ENCODE data around the gene HSD11B1. TPM values are rescaled to one million over a fixed set of nuclear protein-coding genes. Genes with fewer than 3 reads are reported as not detected.

The HSD11B1 gene
- total and polyA plus RNA-seq, 4 donors, result 0.09 to 488 (median 304) TPM

DNA sequence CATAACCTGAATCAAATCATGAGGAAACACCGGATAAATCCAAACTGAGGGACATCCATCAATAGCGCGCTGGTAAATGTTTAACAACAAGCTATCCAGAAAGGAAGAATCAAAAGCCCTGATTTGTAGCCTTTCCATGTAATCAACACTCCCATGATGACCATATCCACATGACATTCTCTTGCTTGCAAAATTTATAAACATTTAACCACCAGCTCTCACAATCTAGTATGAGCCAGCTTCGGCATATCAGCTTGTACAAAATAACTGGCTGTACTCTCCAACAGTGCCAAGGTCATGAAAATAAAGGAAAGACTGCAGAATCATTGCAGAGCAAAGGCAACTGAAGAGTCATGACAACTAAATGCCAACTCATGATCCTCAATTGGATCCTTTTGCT lies 15.7 kb downstream of the HSD11B1 start:
- Histone ChIP-seq H3K4me1 (ENCODE audit: control insufficient read depth in 4 of 4, insufficient read depth in 4 of 4, low read length in 3 of 4) (peaks cover 9 to 52% (median 20%) of the 10 kb centered on the region in 4 donors), H3K27me3 (ENCODE audit: control insufficient read depth in 4 of 4, insufficient read depth in 4 of 4, low read length in 3 of 4) (no peaks in the 10 kb centered on the region), H3K36me3 (ENCODE audit: control insufficient read depth in 4 of 4, insufficient read depth in 3 of 4, low read depth in 1 of 4, low read length in 3 of 4) (peaks cover 0 to 2% (median 0%) of the 10 kb centered on the region in 4 donors), H3K27ac (ENCODE audit: low read depth in 1 of 2, low read length in 2 of 2) (peak overlapping the region; percentile 93 to 98), H3K4me3 (ENCODE audit: low read depth in 1 of 3, low read length in 3 of 3) (no peak overlapping the region), H3K9me3 (ENCODE audit: control insufficient read depth in 4 of 4, low read length in 3 of 4) (no peaks in the 10 kb centered on the region), H3K9ac (ENCODE audit: low read depth in 1 of 2, low read length in 2 of 2) (peak overlapping the region in 1 of 2 donors; percentile 83)
- WGBS, result 27% methylated on average over 4 of the region's 4 CpGs
- TF ChIP-seq SP1 (IDR thresholded peaks at IDR 0.05), result peak; percentile 98
- TF ChIP-seq FOXA1 (IDR thresholded peaks at IDR 0.05), result peak; percentile 81
- peak; percentile 64 for TF ChIP-seq HNF4G (IDR thresholded peaks at IDR 0.05)
- peak; percentile 83 to 91 for TF ChIP-seq HNF4A (conservative IDR thresholded peaks at IDR 0.05)
- peak; percentile 54 to 61 for TF ChIP-seq RAD21 (IDR thresholded peaks at IDR 0.05)
- TF ChIP-seq, protein P1, sequence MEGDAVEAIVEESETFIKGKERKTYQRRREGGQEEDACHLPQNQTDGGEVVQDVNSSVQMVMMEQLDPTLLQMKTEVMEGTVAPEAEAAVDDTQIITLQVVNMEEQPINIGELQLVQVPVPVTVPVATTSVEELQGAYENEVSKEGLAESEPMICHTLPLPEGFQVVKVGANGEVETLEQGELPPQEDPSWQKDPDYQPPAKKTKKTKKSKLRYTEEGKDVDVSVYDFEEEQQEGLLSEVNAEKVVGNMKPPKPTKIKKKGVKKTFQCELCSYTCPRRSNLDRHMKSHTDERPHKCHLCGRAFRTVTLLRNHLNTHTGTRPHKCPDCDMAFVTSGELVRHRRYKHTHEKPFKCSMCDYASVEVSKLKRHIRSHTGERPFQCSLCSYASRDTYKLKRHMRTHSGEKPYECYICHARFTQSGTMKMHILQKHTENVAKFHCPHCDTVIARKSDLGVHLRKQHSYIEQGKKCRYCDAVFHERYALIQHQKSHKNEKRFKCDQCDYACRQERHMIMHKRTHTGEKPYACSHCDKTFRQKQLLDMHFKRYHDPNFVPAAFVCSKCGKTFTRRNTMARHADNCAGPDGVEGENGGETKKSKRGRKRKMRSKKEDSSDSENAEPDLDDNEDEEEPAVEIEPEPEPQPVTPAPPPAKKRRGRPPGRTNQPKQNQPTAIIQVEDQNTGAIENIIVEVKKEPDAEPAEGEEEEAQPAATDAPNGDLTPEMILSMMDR (IDR thresholded peaks at IDR 0.05; ENCODE audit: low read depth, low read length, missing input control), result no peak
- TF ChIP-seq GABPA (IDR thresholded peaks at IDR 0.05 in 1 of 2, conservative IDR thresholded peaks at IDR 0.05 in 1 of 2), result peak in 1 of 2 donors; percentile 62
- TF ChIP-seq, protein P2, sequence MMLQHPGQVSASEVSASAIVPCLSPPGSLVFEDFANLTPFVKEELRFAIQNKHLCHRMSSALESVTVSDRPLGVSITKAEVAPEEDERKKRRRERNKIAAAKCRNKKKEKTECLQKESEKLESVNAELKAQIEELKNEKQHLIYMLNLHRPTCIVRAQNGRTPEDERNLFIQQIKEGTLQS (IDR thresholded peaks at IDR 0.05), result peak; percentile 80
- TF ChIP-seq RXRA (IDR thresholded peaks at IDR 0.05), result peak; percentile 89 to 97
- TF ChIP-seq FOXA2 (IDR thresholded peaks at IDR 0.05), result peak; percentile 85
- TF ChIP-seq TAF1 (conservative IDR thresholded peaks at IDR 0.05), result peak; percentile 58
- TF ChIP-seq, protein P3, sequence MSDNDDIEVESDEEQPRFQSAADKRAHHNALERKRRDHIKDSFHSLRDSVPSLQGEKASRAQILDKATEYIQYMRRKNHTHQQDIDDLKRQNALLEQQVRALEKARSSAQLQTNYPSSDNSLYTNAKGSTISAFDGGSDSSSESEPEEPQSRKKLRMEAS (IDR thresholded peaks at IDR 0.05), result peak; percentile 93
- peak; percentile 72 for TF ChIP-seq NR2F2 (IDR thresholded peaks at IDR 0.05)
- peak; percentile 72 to 91 for TF ChIP-seq JUND (IDR thresholded peaks at IDR 0.05)
- TF ChIP-seq YY1 (IDR thresholded peaks at IDR 0.05), result peak; percentile 91
- TF ChIP-seq, protein P4, sequence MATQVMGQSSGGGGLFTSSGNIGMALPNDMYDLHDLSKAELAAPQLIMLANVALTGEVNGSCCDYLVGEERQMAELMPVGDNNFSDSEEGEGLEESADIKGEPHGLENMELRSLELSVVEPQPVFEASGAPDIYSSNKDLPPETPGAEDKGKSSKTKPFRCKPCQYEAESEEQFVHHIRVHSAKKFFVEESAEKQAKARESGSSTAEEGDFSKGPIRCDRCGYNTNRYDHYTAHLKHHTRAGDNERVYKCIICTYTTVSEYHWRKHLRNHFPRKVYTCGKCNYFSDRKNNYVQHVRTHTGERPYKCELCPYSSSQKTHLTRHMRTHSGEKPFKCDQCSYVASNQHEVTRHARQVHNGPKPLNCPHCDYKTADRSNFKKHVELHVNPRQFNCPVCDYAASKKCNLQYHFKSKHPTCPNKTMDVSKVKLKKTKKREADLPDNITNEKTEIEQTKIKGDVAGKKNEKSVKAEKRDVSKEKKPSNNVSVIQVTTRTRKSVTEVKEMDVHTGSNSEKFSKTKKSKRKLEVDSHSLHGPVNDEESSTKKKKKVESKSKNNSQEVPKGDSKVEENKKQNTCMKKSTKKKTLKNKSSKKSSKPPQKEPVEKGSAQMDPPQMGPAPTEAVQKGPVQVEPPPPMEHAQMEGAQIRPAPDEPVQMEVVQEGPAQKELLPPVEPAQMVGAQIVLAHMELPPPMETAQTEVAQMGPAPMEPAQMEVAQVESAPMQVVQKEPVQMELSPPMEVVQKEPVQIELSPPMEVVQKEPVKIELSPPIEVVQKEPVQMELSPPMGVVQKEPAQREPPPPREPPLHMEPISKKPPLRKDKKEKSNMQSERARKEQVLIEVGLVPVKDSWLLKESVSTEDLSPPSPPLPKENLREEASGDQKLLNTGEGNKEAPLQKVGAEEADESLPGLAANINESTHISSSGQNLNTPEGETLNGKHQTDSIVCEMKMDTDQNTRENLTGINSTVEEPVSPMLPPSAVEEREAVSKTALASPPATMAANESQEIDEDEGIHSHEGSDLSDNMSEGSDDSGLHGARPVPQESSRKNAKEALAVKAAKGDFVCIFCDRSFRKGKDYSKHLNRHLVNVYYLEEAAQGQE (IDR thresholded peaks at IDR 0.05), result peak; percentile 80
- TF ChIP-seq, protein P5, sequence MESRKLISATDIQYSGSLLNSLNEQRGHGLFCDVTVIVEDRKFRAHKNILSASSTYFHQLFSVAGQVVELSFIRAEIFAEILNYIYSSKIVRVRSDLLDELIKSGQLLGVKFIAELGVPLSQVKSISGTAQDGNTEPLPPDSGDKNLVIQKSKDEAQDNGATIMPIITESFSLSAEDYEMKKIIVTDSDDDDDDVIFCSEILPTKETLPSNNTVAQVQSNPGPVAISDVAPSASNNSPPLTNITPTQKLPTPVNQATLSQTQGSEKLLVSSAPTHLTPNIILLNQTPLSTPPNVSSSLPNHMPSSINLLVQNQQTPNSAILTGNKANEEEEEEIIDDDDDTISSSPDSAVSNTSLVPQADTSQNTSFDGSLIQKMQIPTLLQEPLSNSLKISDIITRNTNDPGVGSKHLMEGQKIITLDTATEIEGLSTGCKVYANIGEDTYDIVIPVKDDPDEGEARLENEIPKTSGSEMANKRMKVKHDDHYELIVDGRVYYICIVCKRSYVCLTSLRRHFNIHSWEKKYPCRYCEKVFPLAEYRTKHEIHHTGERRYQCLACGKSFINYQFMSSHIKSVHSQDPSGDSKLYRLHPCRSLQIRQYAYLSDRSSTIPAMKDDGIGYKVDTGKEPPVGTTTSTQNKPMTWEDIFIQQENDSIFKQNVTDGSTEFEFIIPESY (IDR thresholded peaks at IDR 0.05), result peak; percentile 96
- peak in 1 of 2 donors; percentile 83 for TF ChIP-seq EGR1 (IDR thresholded peaks at IDR 0.05; ENCODE audit: low read depth in 2 of 2)
- no peak for DNase-seq (ENCODE audit: low spot score)

Measured in liver (tissue), 9 donors.